ENCODE results near the gene G2E3.
A peak's percentile ranks its signal among the peaks of the same experiment; 100 is the strongest.
"Not testable (repeated sequence)": the region's sequence is repeated elsewhere in the genome, so short reads cannot be mapped to it uniquely, and the experiment has no call there.

Gene G2E3

DNA sequence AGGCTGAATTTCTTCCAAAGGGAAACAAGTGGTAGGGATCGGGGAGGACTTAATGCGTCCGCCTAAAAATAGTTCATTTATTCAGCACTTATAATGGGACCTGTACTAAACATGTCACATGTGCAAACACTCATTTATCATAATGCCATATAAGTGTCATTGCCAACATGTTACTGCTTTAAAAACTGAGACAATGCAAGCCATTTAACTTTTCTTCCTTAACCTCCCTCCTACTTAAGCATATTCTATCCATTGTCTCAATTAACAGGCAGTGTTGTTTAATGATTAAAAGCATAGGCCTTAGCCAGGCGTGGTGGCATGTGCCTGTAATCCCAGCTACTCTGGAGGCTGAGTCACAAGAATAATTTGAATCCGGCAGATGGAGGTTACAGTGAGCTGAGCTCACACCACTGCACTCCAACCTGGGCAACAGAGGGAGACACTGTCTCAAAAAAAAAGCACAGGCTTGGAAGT lies 49.6 kb downstream of the G2E3 start:
- Mint-ChIP-seq H3K36me3 (peaks cover 5% of the 10 kb centered on the region), H3K4me1 (ENCODE audit: low read depth) (no peaks in the 10 kb centered on the region), H3K27ac (no peak overlapping the region), H3K9me3 (ENCODE audit: low read depth) (no peaks in the 10 kb centered on the region), H3K27me3 (no peaks in the 10 kb centered on the region), H3K4me3 (no peak overlapping the region)

DNA sequence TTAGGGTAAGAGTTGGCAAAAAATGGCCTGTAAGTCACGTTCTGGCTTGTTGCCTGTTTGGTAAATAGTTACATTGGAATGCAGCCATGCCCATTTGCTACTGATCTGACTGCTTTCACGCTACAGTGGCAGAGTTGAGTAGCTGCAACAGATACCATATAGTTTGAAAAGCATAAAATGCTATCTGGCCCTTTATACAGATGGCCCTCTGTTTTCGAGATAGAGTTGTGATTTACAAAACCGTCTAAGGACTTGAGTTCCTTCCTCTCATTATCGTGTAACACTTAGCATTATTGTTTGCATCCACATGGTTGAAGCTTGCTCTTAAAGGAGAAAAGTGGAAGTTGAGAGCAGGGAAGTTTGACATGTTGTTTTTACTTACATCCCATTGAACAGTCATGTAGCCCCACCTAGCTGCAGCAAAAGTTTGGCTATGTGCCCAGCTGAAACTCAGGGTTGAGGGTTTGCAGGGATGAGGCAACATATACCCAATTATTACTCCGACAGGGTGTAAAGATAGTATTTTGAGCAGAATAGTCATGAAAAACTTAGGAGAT lies 51.9 kb downstream of the G2E3 start:
- H3K27ac Mint-ChIP-seq = peak overlapping the region; percentile 58
- no peaks in the 10 kb centered on the region for H3K9me3 Mint-ChIP-seq (ENCODE audit: low read depth)
- H3K4me1 Mint-ChIP-seq (ENCODE audit: low read depth) = no peaks in the 10 kb centered on the region
- no peak overlapping the region for H3K4me3 Mint-ChIP-seq
- H3K36me3 Mint-ChIP-seq = peaks cover 2% of the 10 kb centered on the region
- H3K27me3 Mint-ChIP-seq = no peaks in the 10 kb centered on the region

DNA sequence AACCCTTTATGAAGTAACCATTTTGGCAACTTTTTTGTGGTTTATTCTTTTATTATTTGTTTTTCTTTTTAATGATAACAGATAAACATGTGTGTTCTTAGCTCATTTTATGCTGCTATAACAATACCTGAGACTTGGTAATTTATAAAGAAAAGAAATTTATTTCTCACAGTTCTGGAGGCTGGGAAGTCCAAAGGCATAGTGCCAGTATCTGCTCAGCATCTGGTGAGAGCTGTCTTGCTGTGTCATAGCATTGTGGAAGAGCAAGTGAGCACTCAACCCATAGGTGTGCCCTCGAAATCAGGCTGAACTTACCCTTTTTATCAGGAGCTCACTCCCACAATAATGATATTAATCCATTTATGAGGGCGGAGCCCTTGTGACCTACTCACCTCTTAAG lies 55.2 kb downstream of the G2E3 start:
- Mint-ChIP-seq H3K4me3 (no peak overlapping the region), H3K36me3 (peaks cover 4% of the 10 kb centered on the region), H3K27ac (no peak overlapping the region), H3K27me3 (no peaks in the 10 kb centered on the region), H3K4me1 (ENCODE audit: low read depth) (no peaks in the 10 kb centered on the region), H3K9me3 (ENCODE audit: low read depth) (no peaks in the 10 kb centered on the region)

DNA sequence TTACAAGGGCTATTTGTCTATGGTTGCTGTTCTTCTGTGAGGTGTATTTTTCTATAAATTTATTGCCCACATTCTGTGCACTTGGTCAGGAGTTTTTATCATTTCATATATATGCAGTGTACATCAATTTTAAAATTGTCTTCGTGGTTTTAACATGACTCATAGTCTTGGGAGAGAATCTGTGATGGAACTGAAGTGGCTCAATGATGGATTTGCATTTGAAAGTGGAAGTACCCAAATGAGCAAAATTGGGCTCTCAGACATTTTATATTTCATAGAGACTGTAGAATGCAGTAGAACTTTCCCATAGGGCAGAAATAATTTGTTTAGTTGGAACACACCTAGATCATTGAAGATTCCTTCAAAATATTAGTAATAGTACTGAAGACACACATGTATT lies 61.2 kb downstream of the G2E3 start:
- H3K9me3 Mint-ChIP-seq (ENCODE audit: low read depth) = no peaks in the 10 kb centered on the region
- H3K27ac Mint-ChIP-seq = peak overlapping the region; percentile 59
- no peaks in the 10 kb centered on the region for H3K27me3 Mint-ChIP-seq
- peaks cover 4% of the 10 kb centered on the region for H3K36me3 Mint-ChIP-seq
- peak overlapping the region; percentile 62 for H3K4me3 Mint-ChIP-seq
- peaks cover 28% of the 10 kb centered on the region for H3K4me1 Mint-ChIP-seq (ENCODE audit: low read depth)

- peaks cover 34% of the 10 kb centered on the region for H3K4me1 Mint-ChIP-seq (ENCODE audit: low read depth)
- H3K4me3 Mint-ChIP-seq = peak overlapping the region; percentile 97
- H3K27me3 Mint-ChIP-seq = no peaks in the 10 kb centered on the region
- H3K27ac Mint-ChIP-seq = peak overlapping the region; percentile 96
- no peaks in the 10 kb centered on the region for H3K36me3 Mint-ChIP-seq
- H3K9me3 Mint-ChIP-seq (ENCODE audit: low read depth) = no peaks in the 10 kb centered on the region
These were observed 62.5 kb downstream of the G2E3 start for GRCh38 chr14:30621354-30621939.

GRCh38 chr14:30621940-30622830 lies 63.2 kb downstream of the G2E3 start, which contains the start of gene SCFD1:
Gene SCFD1, plus strand, starts transcription at chr14:30622319. Its CDS starts 20 bp downstream, at chr14:30622339.
- no peaks in the 10 kb centered on the region for H3K36me3 Mint-ChIP-seq
- no peaks in the 10 kb centered on the region for H3K9me3 Mint-ChIP-seq (ENCODE audit: low read depth)
- no peaks in the 10 kb centered on the region for H3K27me3 Mint-ChIP-seq
- peaks cover 41% of the 10 kb centered on the region for H3K4me1 Mint-ChIP-seq (ENCODE audit: low read depth)
- H3K4me3 Mint-ChIP-seq = peak within 1 kb of the TSS; percentile 97
- peak within 1 kb of the TSS; percentile 96 for H3K27ac Mint-ChIP-seq

DNA sequence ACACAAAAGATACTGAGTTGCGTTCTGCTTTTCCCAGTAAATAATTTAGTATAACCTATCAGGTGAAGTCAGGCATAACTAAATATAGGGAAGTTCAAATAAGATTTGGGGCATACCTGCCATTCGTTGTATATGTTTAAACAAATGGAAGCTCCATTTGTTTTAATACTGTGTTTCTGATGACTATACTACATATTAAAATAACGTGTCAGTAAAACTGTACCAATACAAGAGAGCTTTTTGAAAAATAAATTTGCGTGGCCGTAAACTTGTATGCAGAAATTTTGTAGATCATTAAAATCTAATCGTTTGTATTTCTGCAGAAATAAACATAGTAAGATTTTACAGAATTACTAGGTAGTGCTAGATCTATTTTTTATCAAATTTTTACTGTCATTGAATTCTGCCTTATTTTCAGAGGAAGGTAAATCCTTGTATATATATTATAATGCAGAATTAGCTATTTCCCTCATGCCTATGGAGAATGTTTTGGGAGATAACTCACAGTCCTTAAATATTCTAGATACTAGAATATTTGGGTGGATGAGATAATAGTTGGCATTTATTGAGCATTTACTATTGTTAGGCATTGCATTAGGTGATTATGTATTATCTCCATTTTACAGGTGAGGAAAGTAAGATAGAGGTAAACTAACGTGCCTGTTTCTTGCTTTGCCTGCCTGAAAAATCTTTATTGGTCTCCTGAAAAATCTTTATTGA lies 64.6 kb downstream of the G2E3 start:
- no peaks in the 10 kb centered on the region for H3K27me3 Mint-ChIP-seq
- H3K27ac Mint-ChIP-seq = no peak overlapping the region
- H3K9me3 Mint-ChIP-seq (ENCODE audit: low read depth) = no peaks in the 10 kb centered on the region
- peak overlapping the region; percentile 97 for H3K4me3 Mint-ChIP-seq
- peaks cover 51% of the 10 kb centered on the region for H3K4me1 Mint-ChIP-seq (ENCODE audit: low read depth)
- H3K36me3 Mint-ChIP-seq = no peaks in the 10 kb centered on the region

DNA sequence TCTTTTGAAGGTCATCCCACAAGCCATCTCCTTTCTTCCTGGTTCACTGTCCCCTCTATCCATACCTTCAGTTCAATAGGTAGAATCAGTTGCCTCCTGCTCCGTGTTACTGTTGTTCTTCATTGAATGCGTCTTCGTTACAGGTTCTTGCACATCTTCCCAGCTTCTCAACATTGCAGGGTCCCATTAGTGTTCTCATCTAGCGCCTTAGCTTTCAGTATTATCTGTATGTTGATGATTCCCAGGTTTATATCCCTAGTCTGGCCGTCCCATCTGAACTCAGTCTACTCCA lies 65.1 kb downstream of the G2E3 start:
- H3K4me3 Mint-ChIP-seq = peak overlapping the region; percentile 97
- no peaks in the 10 kb centered on the region for H3K9me3 Mint-ChIP-seq (ENCODE audit: low read depth)
- H3K27ac Mint-ChIP-seq = no peak overlapping the region
- H3K36me3 Mint-ChIP-seq = no peaks in the 10 kb centered on the region
- peaks cover 51% of the 10 kb centered on the region for H3K4me1 Mint-ChIP-seq (ENCODE audit: low read depth)
- no peaks in the 10 kb centered on the region for H3K27me3 Mint-ChIP-seq

DNA sequence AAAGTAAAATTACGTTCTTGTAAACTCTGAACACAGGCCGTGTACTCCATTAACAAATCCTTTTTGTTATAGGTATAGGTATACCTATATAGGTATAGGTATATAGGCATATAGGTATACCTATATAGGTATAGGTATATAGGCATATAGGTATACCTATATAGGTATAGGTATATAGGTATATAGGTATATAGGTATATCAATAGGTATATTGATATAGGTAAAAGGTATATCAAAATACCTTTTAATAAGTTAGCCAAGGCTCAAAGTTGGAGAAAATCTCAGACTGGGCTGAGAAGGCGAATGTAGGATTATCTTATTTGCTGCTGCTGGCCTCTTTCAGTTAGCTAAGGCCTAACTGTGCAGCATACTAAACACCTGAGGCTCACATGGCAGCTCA lies 66.6 kb downstream of the G2E3 start:
- Mint-ChIP-seq H3K9me3 (ENCODE audit: low read depth) (no peaks in the 10 kb centered on the region), H3K4me3 (no peak overlapping the region), H3K27me3 (no peaks in the 10 kb centered on the region), H3K36me3 (no peaks in the 10 kb centered on the region), H3K4me1 (ENCODE audit: low read depth) (peaks cover 46% of the 10 kb centered on the region), H3K27ac (no peak overlapping the region)

- H3K4me1 Mint-ChIP-seq (ENCODE audit: low read depth) = peaks cover 30% of the 10 kb centered on the region
- H3K36me3 Mint-ChIP-seq = not testable (repeated sequence)
These were observed 70.5 kb downstream of the G2E3 start for GRCh38 chr14:30629432-30629831.

GRCh38 chr14:30630248-30630647 lies 71.3 kb downstream of the G2E3 start:
- Mint-ChIP-seq H3K4me3 (no peak overlapping the region), H3K4me1 (ENCODE audit: low read depth) (peaks cover 24% of the 10 kb centered on the region), H3K27me3 (no peaks in the 10 kb centered on the region), H3K9me3 (ENCODE audit: low read depth) (no peaks in the 10 kb centered on the region), H3K36me3 (peaks cover under 1% of the 10 kb centered on the region), H3K27ac (no peak overlapping the region)

More at GRCh38 chr14:30629432-30629831, 70.5 kb downstream of the G2E3 start:
- not testable (repeated sequence) for H3K27me3 Mint-ChIP-seq; H3K4me3 Mint-ChIP-seq; H3K9me3 Mint-ChIP-seq (ENCODE audit: low read depth); H3K27ac Mint-ChIP-seq

DNA sequence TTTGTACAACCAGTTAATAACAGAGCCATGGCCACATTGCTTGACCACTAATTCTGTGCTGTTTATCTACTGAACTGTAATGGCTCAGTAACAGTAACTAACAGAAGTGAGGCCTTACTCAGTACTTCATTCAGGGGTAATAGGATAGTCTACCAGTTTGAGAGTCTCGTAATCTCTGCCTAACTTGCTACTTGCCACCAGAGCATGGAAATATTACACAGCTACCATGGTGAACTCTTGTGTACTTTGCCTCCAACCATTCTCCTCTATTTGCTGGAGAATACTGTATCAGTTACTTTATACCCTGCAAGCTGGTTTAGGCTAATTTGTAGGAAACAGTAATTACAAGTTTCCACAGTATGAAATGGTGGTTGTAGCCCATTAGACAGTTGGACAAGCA lies 73.8 kb downstream of the G2E3 start:
- H3K4me3 Mint-ChIP-seq = no peak overlapping the region
- no peaks in the 10 kb centered on the region for H3K9me3 Mint-ChIP-seq (ENCODE audit: low read depth)
- peaks cover 13% of the 10 kb centered on the region for H3K4me1 Mint-ChIP-seq (ENCODE audit: low read depth)
- H3K27me3 Mint-ChIP-seq = no peaks in the 10 kb centered on the region
- H3K36me3 Mint-ChIP-seq = peaks cover 10% of the 10 kb centered on the region
- no peak overlapping the region for H3K27ac Mint-ChIP-seq

DNA sequence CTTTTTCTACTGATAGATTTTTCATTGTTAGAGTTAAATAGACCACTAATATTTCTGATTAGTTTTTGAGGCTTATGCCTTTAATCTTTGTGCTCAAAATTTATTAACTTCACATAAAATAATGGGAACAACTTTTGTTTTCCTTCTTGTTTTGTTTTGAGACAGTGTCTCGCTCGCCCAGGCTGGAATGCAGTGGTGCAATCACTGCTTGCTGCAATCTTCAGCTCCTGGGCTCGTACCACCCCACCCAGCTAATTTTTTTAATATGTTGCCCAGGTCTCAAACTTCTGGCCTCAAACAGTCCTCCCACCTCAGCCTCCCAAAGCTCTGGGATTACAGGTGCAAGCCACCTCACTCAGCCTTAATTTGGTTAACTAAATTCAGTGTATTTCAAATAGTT lies 80.0 kb downstream of the G2E3 start:
- Mint-ChIP-seq H3K27me3 (no peaks in the 10 kb centered on the region), H3K9me3 (ENCODE audit: low read depth) (peaks cover 1% of the 10 kb centered on the region), H3K4me3 (no peak overlapping the region), H3K4me1 (ENCODE audit: low read depth) (peaks cover 4% of the 10 kb centered on the region), H3K27ac (no peak overlapping the region), H3K36me3 (peaks cover 19% of the 10 kb centered on the region)

GRCh38 chr14:30641207-30641606 lies 82.2 kb downstream of the G2E3 start:
- H3K36me3 Mint-ChIP-seq = peaks cover 28% of the 10 kb centered on the region
- no peak overlapping the region for H3K27ac Mint-ChIP-seq
- no peak overlapping the region for H3K4me3 Mint-ChIP-seq
- H3K4me1 Mint-ChIP-seq (ENCODE audit: low read depth) = peaks cover 4% of the 10 kb centered on the region
- H3K27me3 Mint-ChIP-seq = no peaks in the 10 kb centered on the region
- peaks cover 4% of the 10 kb centered on the region for H3K9me3 Mint-ChIP-seq (ENCODE audit: low read depth)

DNA sequence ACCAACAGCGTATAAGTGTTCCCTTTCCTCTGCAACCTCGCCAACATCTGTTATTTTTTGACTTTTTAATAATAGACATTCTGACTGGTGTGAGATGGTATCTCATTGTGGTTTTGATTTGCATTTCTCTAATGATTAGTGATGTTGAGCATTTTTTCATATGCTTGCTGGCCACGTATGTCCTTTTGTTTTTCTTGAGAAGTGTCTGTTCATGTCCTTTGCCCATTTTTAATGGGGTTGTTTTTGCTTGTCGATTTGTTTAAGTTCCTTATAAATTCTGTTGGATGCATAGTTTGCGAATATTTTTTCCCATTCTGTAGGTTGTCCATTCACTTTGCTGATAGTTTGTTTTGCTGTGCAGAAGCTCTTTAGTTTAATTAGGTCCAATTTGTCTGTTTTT lies 85.5 kb downstream of the G2E3 start:
- not testable (repeated sequence) for H3K4me3 Mint-ChIP-seq; H3K27me3 Mint-ChIP-seq; H3K4me1 Mint-ChIP-seq (ENCODE audit: low read depth); H3K9me3 Mint-ChIP-seq (ENCODE audit: low read depth); H3K27ac Mint-ChIP-seq
- H3K36me3 Mint-ChIP-seq = peaks cover 29% of the 10 kb centered on the region

All from activated naive CD8-positive, alpha-beta T cell (primary cell).